ENCODE measurements around the gene RAB14.

GRCh38 chr9:121138561-121138960 lies 63.1 kb downstream of the RAB14 start:
- TF ChIP-seq POLR2AphosphoS5 (IDR thresholded peaks at IDR 0.05; ENCODE audit: insufficient read depth in 1 of 2, low read depth in 1 of 2) (no peak), CTCF (IDR thresholded peaks at IDR 0.05) (no peak)
